GM12878 (cell line): ENCODE measurements around the gene TBC1D9B. TPM values are rescaled to one million over a fixed set of nuclear protein-coding genes. Genes with fewer than 3 reads are reported as not detected.

ENCODE experiments used
- ATAC-seq: fragments of 200-7000 bp; cut with Tn5 transposase; 3 replicates; pipeline ENCODE4 v1.9.1; 2020; ENCODE audit warnings: mild to moderate bottlenecking, moderate library complexity
- BruUV-seq: library from RNA; stranded (reverse); fragments of 400-500 nt; replicated peaks from 2 replicates; lab custom pipeline; 2021; lab: Mats Ljungman, UMichigan
- CTCF ChIA-PET: fragments of 300-600 bp; sonication (Branson Sonifier 250); formaldehyde crosslinking; extraction: SDS; loops from one replicate; lab custom pipeline; 2021; ENCODE audit warnings: inconsistent platforms; lab: Yijun Ruan, JAX
- POLR2A ChIA-PET: fragments of 350-600 bp; formaldehyde crosslinking; extraction: SDS; loops from one replicate; lab custom pipeline; 2021; ENCODE audit warnings: inconsistent platforms; lab: Charles Lee
- RAD21 ChIA-PET: fragments of 300-600 bp; sonication (Branson Sonifier 250); formaldehyde crosslinking; loops from one replicate; lab custom pipeline; 2023; ENCODE audit warnings: antibody characterized with exemption; ENCODE audit not compliant: unreplicated experiment; lab: Charles Lee
- SMC1A ChIA-PET: fragments of 300-600 bp; sonication (Branson Sonifier 250); formaldehyde crosslinking; loops from one replicate; lab custom pipeline; 2023; ENCODE audit not compliant: unreplicated experiment, uncharacterized antibody; lab: Charles Lee
- DNase-seq: peaks from one replicate; pipeline ENCODE4 v3.0.0-alpha.2; 2011; ENCODE audit warnings: low read depth, low spot score
- FAIRE-seq: peaks from 3 replicates; lab custom pipeline; 2011; peaks lifted over from hg19 to GRCh38; lab: Jason Lieb, UNC
- H2AFZ ChIP-seq: 2 replicates; pipeline ENCODE4 v1.6.0; 2011; ENCODE audit warnings: low read depth, low read length, control low read depth; ENCODE audit not compliant: control insufficient read depth
- H3K27ac ChIP-seq: 2 replicates; pipeline ENCODE4 v1.5.1; 2011; ENCODE audit warnings: control low read depth; ENCODE audit not compliant: control insufficient read depth, insufficient read depth
- H3K27me3 ChIP-seq, 2 experiments: replicated peaks in 1 of 2; 2 replicates each; pipeline versions ENCODE4 v1.6.0 to v1.6.1; 2011; ENCODE audit warnings: low read length in 1 of 2; ENCODE audit not compliant: control insufficient read depth in 2 of 2, insufficient read depth in 2 of 2
- H3K36me3 ChIP-seq, 2 experiments: 2 replicates each; pipeline ENCODE4 v1.5.1; 2011; ENCODE audit warnings: low read length in 1 of 2; ENCODE audit not compliant: control insufficient read depth in 2 of 2, insufficient read depth in 2 of 2
- H3K4me1 ChIP-seq: 2 replicates; pipeline ENCODE4 v1.6.1; 2011; ENCODE audit warnings: mild to moderate bottlenecking, low read length, moderate library complexity, mixed read lengths; ENCODE audit not compliant: control insufficient read depth, insufficient read depth
- H3K4me2 ChIP-seq: 2 replicates; pipeline ENCODE4 v1.6.0; 2011; ENCODE audit warnings: control low read depth; ENCODE audit not compliant: control insufficient read depth, insufficient read depth
- H3K4me3 ChIP-seq: fragments of 200-600 bp; sonication (generic); 2 replicates; pipeline ENCODE4 v1.5.1; 2016
- H3K79me2 ChIP-seq: 2 replicates; pipeline ENCODE4 v1.6.0; 2011; ENCODE audit warnings: low read length; ENCODE audit not compliant: control insufficient read depth, insufficient read depth
- H3K9ac ChIP-seq: 2 replicates; pipeline ENCODE4 v1.8.0; 2011; ENCODE audit warnings: low read length, control low read depth, mixed read lengths; ENCODE audit not compliant: control insufficient read depth, insufficient read depth
- H3K9me3 ChIP-seq: replicated peaks from 3 replicates; pipeline ENCODE4 v1.5.1; 2011; ENCODE audit warnings: mild to moderate bottlenecking, low read length; ENCODE audit not compliant: control insufficient read depth, insufficient read depth
- H4K20me1 ChIP-seq: 2 replicates; pipeline ENCODE4 v1.6.0; 2011; ENCODE audit not compliant: control insufficient read depth, insufficient read depth
- CTCF ChIP-seq, 3 experiments: IDR thresholded peaks in 2 of 3; conservative IDR thresholded peaks in 1 of 3; 2 replicates each; pipeline ENCODE4 v1.5.1; 2011; ENCODE audit warnings: low read depth in 3 of 3, low read length in 3 of 3, mild to moderate bottlenecking in 3 of 3, control low read depth in 2 of 3, moderate library complexity in 2 of 3, inconsistent platforms in 1 of 3, mixed read lengths in 1 of 3; ENCODE audit not compliant: control insufficient read depth in 2 of 3, insufficient read depth in 1 of 3; ENCODE audit errors: extremely low read depth in 1 of 3
- RAD21 ChIP-seq: IDR thresholded peaks from 2 replicates; pipeline ENCODE4 v1.6.1; 2011; ENCODE audit warnings: mild to moderate bottlenecking, low read depth, low read length, moderate library complexity; ENCODE audit not compliant: insufficient read depth
- SIX5 ChIP-seq: IDR thresholded peaks from 2 replicates; pipeline ENCODE4 v1.6.1; 2011; ENCODE audit warnings: mild to moderate bottlenecking, low read depth, low read length, moderate library complexity; ENCODE audit not compliant: severe bottlenecking
- WGBS: methylation state at CpG from one replicate; pipeline ENCODE4 v1.1.6; 2016; ENCODE audit warnings: low lambda C conversion rate; ENCODE audit not compliant: insufficient replicate concordance, insufficient coverage; ENCODE audit errors: missing lambda C conversion rate; 5-methylcytosine and 5-hydroxymethylcytosine counted together
- in situ Hi-C: fragments of 300-500 bp; cut with MboI; formaldehyde crosslinking; loops from 9 replicates; pipeline ENCODE4 v1.14.3; 2018; ENCODE audit warnings: mixed read lengths
- intact Hi-C: fragments of 100-400 bp; cut with micrococcal nuclease; formaldehyde crosslinking; loops from one replicate; pipeline ENCODE4 v1.14.2; 2022; ENCODE audit not compliant: unreplicated experiment
- polyA plus RNA-seq, 11 experiments: library from polyadenylated mRNA; depleted of rRNA in 4 of 11; unstranded in 6 of 11; stranded (reverse) in 5 of 11; fragments of >200 nt; fragmentation: Nextera tagmentation in 4 of 11; fragmentation: Illumina TruSeq in 1 of 11; extraction: Ambion mirVana in 4 of 11; extraction: Trizol in 1 of 11; gene quantifications; 1 replicate in 1 of 11; 2 replicates in 10 of 11; pipeline versions ENCODE4 v1.2.1 to v1.2.3, GENCODE V29; 2011 to 2016; ENCODE audit warnings: inconsistent platforms in 2 of 11, missing spikeins in 2 of 11, low read depth in 1 of 11
- total RNA-seq, 4 experiments: library from RNA; depleted of rRNA in 3 of 4; stranded (reverse); fragments of >200 nt in 3 of 4; fragmentation: Illumina TruSeq in 1 of 4; extraction: Trizol in 1 of 4; gene quantifications; 2 replicates each; pipeline versions ENCODE4 v1.2.1 to v1.2.3, GENCODE V29; 2013 to 2021

Gene TBC1D9B
- total and polyA plus RNA-seq, 10 of the 15 experiments (the other 5 are each of a cell fraction or from before 2014, with no cell fraction given) = 4.0 to 74.2 (median 34.6) TPM

GRCh38 chr5:179870403-179870903 is 37.2 kb downstream of the TBC1D9B start:
- POLR2A ChIA-PET = no interaction called here
- TF ChIP-seq RAD21 (0 out of 2 replicates have a peak, but pooled peaks have one; percentile 16), SIX5 (no peak), CTCF (IDR thresholded peaks at IDR 0.05 in 2 of 3, conservative IDR thresholded peaks at IDR 0.05 in 1 of 3; ENCODE audit: control insufficient read depth in 2 of 3, extremely low read depth in 1 of 3, insufficient read depth in 1 of 3, low read depth in 3 of 3, low read length in 3 of 3) (peak in 2 of 3 experiments; percentile 4 to 34; a peak in 2 of 6 replicates)
- Histone ChIP-seq H3K79me2 (no peaks in the 10 kb centered on the region), H3K27ac (no peak overlapping the region), H3K4me1 (no peaks in the 10 kb centered on the region), H3K4me3 (no peak overlapping the region), H3K27me3 (no peaks in the 10 kb centered on the region), H3K4me2 (no peak overlapping the region), H4K20me1 (no peaks in the 10 kb centered on the region), H3K9me3 (no peaks in the 10 kb centered on the region), H3K9ac (no peak overlapping the region), H2AFZ (no peak overlapping the region), H3K36me3 (peaks cover 13 to 14% of the 10 kb centered on the region in 2 experiments)
- no TSS peak for BruUV-seq
- SMC1A ChIA-PET = interaction anchor here (0.8 kb wide), 1 partner anchor 13 kb away, joined by 3 read pairs; no protein-coding TSS in a partner anchor
- DNase-seq = no peak
- intact Hi-C loops (no loop called here), in situ Hi-C loops (no loop called here)
- no peak for FAIRE-seq
- peak; percentile 22; the same call in 1 of the 3 replicates for ATAC-seq
- 97% methylated on average over 17 of the region's 17 CpGs for WGBS
- RAD21 ChIA-PET = no interaction called here
- CTCF ChIA-PET = interaction anchor here (0.8 kb wide), 1 partner anchor 105 kb away, joined by 3 read pairs; no protein-coding TSS in a partner anchor
